HepG2 (cell line): ENCODE data around the gene CTSV. TPM values are rescaled to one million over a fixed set of nuclear protein-coding genes. Genes with fewer than 3 reads are reported as not detected.

Experiments used
- ATAC-seq: fragments of 200-7000 bp; cut with Tn5 transposase; 3 replicates; pipeline ENCODE4 v1.9.1; 2020; ENCODE audit warnings: mild to moderate bottlenecking, moderate library complexity
- BruUV-seq: library from RNA; stranded (reverse); fragments of 400-500 nt; replicated peaks from 2 replicates; lab custom pipeline; 2021; lab: Mats Ljungman, UMichigan
- CTCF ChIA-PET: fragments of 300-600 bp; formaldehyde crosslinking; extraction: SDS; loops from one replicate; lab custom pipeline; 2021; ENCODE audit warnings: low total read pairs, inconsistent platforms, low intra/inter-chr PET ratio; lab: Yijun Ruan, JAX
- POLR2A ChIA-PET: fragments of 350-600 bp; sonication (Branson Sonifier 250); formaldehyde crosslinking; loops from one replicate; lab custom pipeline; 2020; ENCODE audit warnings: antibody characterized with exemption, inconsistent platforms; lab: Yijun Ruan, JAX
- DNase-seq: peaks from one replicate; pipeline ENCODE4 v3.0.0-alpha.2; 2015; ENCODE audit warnings: low spot score
- FAIRE-seq: peaks from 3 replicates; lab custom pipeline; 2011; peaks lifted over from hg19 to GRCh38; lab: Jason Lieb, UNC
- H2AFZ ChIP-seq: one replicate; pipeline ENCODE4 v1.6.1; 2011; ENCODE audit warnings: low read length, inconsistent platforms
- H3K27ac ChIP-seq: fragments of 300-600 bp; 3 replicates; pipeline ENCODE4 v1.8.0; 2011; ENCODE audit warnings: mixed run types, mild to moderate bottlenecking, mixed read lengths, low read length, inconsistent platforms; ENCODE audit not compliant: insufficient read depth; ENCODE audit errors: extremely low read length
- H3K27me3 ChIP-seq, 2 experiments: fragments of 200-600 bp in 1 of 2; 2 replicates in 1 of 2; 3 replicates in 1 of 2; pipeline versions ENCODE4 v1.6.0 to v1.8.0; 2011; ENCODE audit warnings: low read length in 2 of 2, mild to moderate bottlenecking in 2 of 2, moderate library complexity in 2 of 2, inconsistent platforms in 1 of 2; ENCODE audit not compliant: insufficient read depth in 2 of 2, control insufficient read depth in 1 of 2
- H3K36me3 ChIP-seq, 2 experiments: fragments of 200-600 bp in 1 of 2; replicated peaks in 1 of 2; 2 replicates in 1 of 2; 3 replicates in 1 of 2; pipeline versions ENCODE4 v1.5.1 to v1.8.0; 2011; ENCODE audit warnings: low read length in 2 of 2, inconsistent platforms in 1 of 2; ENCODE audit not compliant: insufficient read depth in 2 of 2, control insufficient read depth in 1 of 2
- H3K4me1 ChIP-seq: 2 replicates; pipeline ENCODE4 v1.5.1; 2012; ENCODE audit warnings: low read length, inconsistent platforms; ENCODE audit not compliant: insufficient read depth
- H3K4me2 ChIP-seq: 2 replicates; pipeline ENCODE4 v1.6.0; 2011; ENCODE audit warnings: low read depth, low read length, inconsistent platforms
- H3K4me3 ChIP-seq, 3 experiments: fragments of 200-600 bp in 1 of 3; sonication (generic), shearing (Covaris generic) in 1 of 3; replicated peaks in 1 of 3; 2 replicates each; pipeline ENCODE4 v1.5.1; 2011 to 2016; ENCODE audit warnings: low read length in 3 of 3, inconsistent platforms in 2 of 3, low read depth in 2 of 3, mild to moderate bottlenecking in 2 of 3, control low read depth in 1 of 3, mixed read lengths in 1 of 3; ENCODE audit not compliant: insufficient read depth in 1 of 3
- H3K79me2 ChIP-seq: one replicate; pipeline ENCODE4 v1.6.1; 2011; ENCODE audit warnings: low read length, inconsistent platforms; ENCODE audit not compliant: insufficient read depth
- H3K9ac ChIP-seq: 2 replicates; pipeline ENCODE4 v1.6.0; 2011; ENCODE audit warnings: mild to moderate bottlenecking, low read depth, low read length, inconsistent platforms; ENCODE audit not compliant: insufficient read depth
- H3K9me3 ChIP-seq: 2 replicates; pipeline ENCODE4 v1.5.1; 2012; ENCODE audit warnings: mild to moderate bottlenecking, low read length
- H4K20me1 ChIP-seq: 2 replicates; pipeline ENCODE4 v1.6.0; 2011; ENCODE audit warnings: inconsistent platforms, mild to moderate bottlenecking, low read length, moderate library complexity; ENCODE audit not compliant: insufficient read depth
- SNAPC4 ChIP-seq: sonication (generic); formaldehyde crosslinking; IDR thresholded peaks from 2 replicates; pipeline ENCODE4 v1.4.0; 2020; ENCODE audit warnings: mild to moderate bottlenecking, missing genetic modification reagents
- ZNF768 ChIP-seq: sonication (generic); formaldehyde crosslinking; IDR thresholded peaks from 2 replicates; pipeline ENCODE4 v1.4.0; 2020; ENCODE audit warnings: missing genetic modification reagents
- WGBS: methylation state at CpG from one replicate; pipeline ENCODE4 v1.1.6; 2017; ENCODE audit warnings: low lambda C conversion rate; 5-methylcytosine and 5-hydroxymethylcytosine counted together
- in situ Hi-C: cut with HindIII; loops from 2 replicates; pipeline ENCODE4 v1.10.0; 2017; ENCODE audit warnings: low pct_unique_long_range_greater_than_20kb; ENCODE audit not compliant: extremely low pct_ligation_motif_present
- intact Hi-C: fragments of 100-400 bp; cut with micrococcal nuclease; formaldehyde crosslinking; loops from one replicate; pipeline ENCODE4 v1.10.0; 2022; ENCODE audit not compliant: unreplicated experiment
- polyA plus RNA-seq, 8 experiments: library from polyadenylated mRNA; depleted of rRNA in 3 of 8; stranded (reverse) in 7 of 8; unstranded in 1 of 8; fragments of >200 nt; fragmentation: Illumina TruSeq in 4 of 8; extraction: Trizol in 4 of 8; gene quantifications; 2 replicates each; pipeline versions ENCODE4 v1.2.1 to v1.2.3, GENCODE V29; 2011 to 2016; ENCODE audit warnings: low read depth in 4 of 8, missing spikeins in 1 of 8, mixed read lengths in 1 of 8; ENCODE audit not compliant: insufficient read depth in 1 of 8
- total RNA-seq, 5 experiments: library from RNA; depleted of rRNA; stranded (reverse); fragments of >200 nt; fragmentation: Illumina TruSeq; extraction: Trizol; gene quantifications; 2 replicates each; pipeline ENCODE4 v1.2.3, GENCODE V29; 2016; ENCODE audit warnings: low read depth in 1 of 5

CTSV gene
- total and polyA plus RNA-seq, 2 of the 13 experiments (the other 11 are each of a cell fraction or from before 2014, with no cell fraction given) = 10.6 to 12.6 TPM

GRCh38 chr9:97078362-97078761, 39.4 kb upstream of the CTSV start:
- H3K36me3 ChIP-seq = no peaks in the 10 kb centered on the region
- no peak overlapping the region for H2AFZ ChIP-seq
- 80% methylated on average over 9 of the region's 25 CpGs for WGBS
- H3K27ac ChIP-seq = no peak overlapping the region
- TF ChIP-seq ZNF768 (CRISPR knock-in tag) = peak; percentile 63; the same call in 1 of the 2 replicates
- TF ChIP-seq SNAPC4 (CRISPR knock-in tag) = no peak
- TF ChIP-seq, all 625 proteins: peak for 1
- Histone ChIP-seq H3K9ac (no peak overlapping the region), H3K4me3 (no peak overlapping the region), H3K4me2 (no peak overlapping the region), H3K27me3 (no peaks in the 10 kb centered on the region), H3K79me2 (no peaks in the 10 kb centered on the region), H3K4me1 (peaks cover 24% of the 10 kb centered on the region), H4K20me1 (no peaks in the 10 kb centered on the region), H3K9me3 (no peaks in the 10 kb centered on the region)
- intact Hi-C loops = no loop called here
- in situ Hi-C loops = no loop called here
- CTCF ChIA-PET = no interaction called here
- FAIRE-seq (no peak), DNase-seq (no peak), ATAC-seq (no peak)
- POLR2A ChIA-PET = no interaction called here
- no TSS peak for BruUV-seq
